Caco-2 (cell line): ENCODE measurements around the gene MC1R. TPM values are rescaled to one million over a fixed set of nuclear protein-coding genes. Genes with fewer than 3 reads are reported as not detected.

Experiments
- BruUV-seq: library from RNA; stranded (reverse); fragments of 400-500 nt; replicated peaks from 2 replicates; lab custom pipeline; 2021; lab: Mats Ljungman, UMichigan
- CTCF ChIA-PET: fragments of 300-600 bp; sonication (Branson Sonifier 250); formaldehyde crosslinking; loops from one replicate; lab custom pipeline; 2022; ENCODE audit warnings: antibody characterized with exemption; lab: Charles Lee
- POLR2A ChIA-PET: fragments of 300-600 bp; sonication (Branson Sonifier 250); formaldehyde crosslinking; loops from one replicate; lab custom pipeline; 2022; ENCODE audit warnings: antibody characterized with exemption; lab: Charles Lee
- DNase-seq, 2 experiments: peaks; one replicate each; pipeline versions ENCODE4 v3.0.0 to v3.0.0-alpha.2; 2020 to 2022
- H3K27me3 ChIP-seq: replicated peaks from 2 replicates; pipeline ENCODE4 v1.6.0; 2011; ENCODE audit warnings: low read length; ENCODE audit not compliant: control insufficient read depth, insufficient read depth
- H3K36me3 ChIP-seq: 2 replicates; pipeline ENCODE4 v1.5.1; 2011; ENCODE audit warnings: low read length; ENCODE audit not compliant: control insufficient read depth, insufficient read depth
- H3K4me1 ChIP-seq: fragments of 250-450 bp; sonication (Bioruptor Pico); 2 replicates; pipeline ENCODE4 v1.5.1; 2020; ENCODE audit warnings: mild to moderate bottlenecking
- H3K4me3 ChIP-seq: 2 replicates; pipeline ENCODE4 v1.5.1; 2011; ENCODE audit warnings: low read depth, mild to moderate bottlenecking, control low read depth, low read length
- H3K9me3 ChIP-seq: fragments of 250-450 bp; sonication (Bioruptor Pico); 2 replicates; pipeline ENCODE4 v1.5.1; 2020; ENCODE audit warnings: mild to moderate bottlenecking, moderate library complexity
- H3K27ac Mint-ChIP-seq: one replicate; pipeline ENCODE4 v1.8.0; 2022; ENCODE audit warnings: mixed read lengths; ENCODE audit not compliant: unreplicated experiment
- H3K27me3 Mint-ChIP-seq: one replicate; pipeline ENCODE4 v1.8.0; 2022; ENCODE audit warnings: mixed read lengths; ENCODE audit not compliant: insufficient read depth, unreplicated experiment
- H3K36me3 Mint-ChIP-seq: one replicate; pipeline ENCODE4 v1.8.0; 2022; ENCODE audit warnings: mild to moderate bottlenecking, mixed read lengths; ENCODE audit not compliant: insufficient read depth, unreplicated experiment
- H3K4me1 Mint-ChIP-seq: one replicate; pipeline ENCODE4 v1.8.0; 2022; ENCODE audit warnings: low read depth, mixed read lengths; ENCODE audit not compliant: unreplicated experiment
- H3K4me3 Mint-ChIP-seq: one replicate; pipeline ENCODE4 v1.8.0; 2022; ENCODE audit warnings: mild to moderate bottlenecking, moderate library complexity, mixed read lengths; ENCODE audit not compliant: unreplicated experiment
- H3K9me3 Mint-ChIP-seq: one replicate; pipeline ENCODE4 v1.8.0; 2022; ENCODE audit warnings: mixed read lengths; ENCODE audit not compliant: unreplicated experiment
- CTCF ChIP-seq, 2 experiments: fragments of 200-600 bp in 1 of 2; IDR thresholded peaks; 1 replicate in 1 of 2; 2 replicates in 1 of 2; pipeline versions ENCODE4 v1.5.1 to v1.8.0; 2011 to 2022; ENCODE audit warnings: antibody characterized with exemption in 1 of 2, control low read depth in 1 of 2, inconsistent platforms in 1 of 2, low read depth in 1 of 2, low read length in 1 of 2, mild to moderate bottlenecking in 1 of 2, moderate library complexity in 1 of 2; ENCODE audit not compliant: insufficient read depth in 1 of 2, severe bottlenecking in 1 of 2, unreplicated experiment in 1 of 2
- intact Hi-C: fragments of 100-400 bp; cut with micrococcal nuclease; formaldehyde crosslinking; loops from one replicate; pipeline ENCODE4 v1.10.0; 2022; ENCODE audit not compliant: unreplicated experiment
- total RNA-seq: library from RNA; stranded (reverse); gene quantifications from 2 replicates; pipeline ENCODE4 v1.2.3, GENCODE V29; 2022

The MC1R gene
- total RNA-seq, 1 experiment from 2014 or later = 6.5 TPM

DNA sequence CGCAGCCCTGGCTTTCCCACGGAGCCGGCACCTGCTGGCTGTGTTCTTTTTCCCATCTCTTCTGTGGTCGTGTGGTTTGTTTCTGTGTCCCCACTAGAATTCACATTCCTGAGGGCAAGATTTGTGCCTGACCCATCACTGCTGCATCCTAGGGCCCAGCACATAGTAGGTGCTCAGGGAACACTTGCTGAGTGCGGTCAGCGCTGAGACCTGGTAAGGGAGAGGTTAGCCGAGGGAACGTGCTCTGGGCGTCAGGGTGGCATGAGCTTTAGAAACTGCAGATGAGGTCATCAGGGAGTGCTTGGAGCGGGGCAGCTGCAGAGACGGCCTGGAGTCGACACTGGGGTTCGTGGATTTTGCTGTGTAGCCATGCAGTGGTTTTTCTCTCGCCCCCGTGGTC is 35.8 kb downstream of the MC1R start:
- Mint-ChIP-seq H3K27ac (no peak overlapping the region), H3K4me3 (no peak overlapping the region), H3K27me3 (no peaks in the 10 kb centered on the region), H3K36me3 (peaks cover 52% of the 10 kb centered on the region), H3K9me3 (no peaks in the 10 kb centered on the region), H3K4me1 (no peaks in the 10 kb centered on the region)
- DNase-seq = no peak
- intact Hi-C loops = no loop called here
- TF ChIP-seq CTCF (IDR thresholded peaks at IDR 0.05; ENCODE audit: insufficient read depth in 1 of 2, low read depth in 1 of 2, low read length in 1 of 2, severe bottlenecking in 1 of 2, unreplicated experiment in 1 of 2) = no peak
- Histone ChIP-seq H3K9me3 (no peaks in the 10 kb centered on the region), H3K4me3 (no peak overlapping the region), H3K27me3 (no peaks in the 10 kb centered on the region), H3K36me3 (peaks cover 3% of the 10 kb centered on the region; the same call in 1 of the 2 replicates), H3K4me1 (peaks cover 3% of the 10 kb centered on the region; the same call in 1 of the 2 replicates)
- BruUV-seq = no TSS peak
- CTCF ChIA-PET = no interaction called here
- POLR2A ChIA-PET = interaction anchor here (0.9 kb wide), 1 partner anchor 81 kb away, joined by 3 read pairs; the partner anchor contains the start of gene TCF25

DNA sequence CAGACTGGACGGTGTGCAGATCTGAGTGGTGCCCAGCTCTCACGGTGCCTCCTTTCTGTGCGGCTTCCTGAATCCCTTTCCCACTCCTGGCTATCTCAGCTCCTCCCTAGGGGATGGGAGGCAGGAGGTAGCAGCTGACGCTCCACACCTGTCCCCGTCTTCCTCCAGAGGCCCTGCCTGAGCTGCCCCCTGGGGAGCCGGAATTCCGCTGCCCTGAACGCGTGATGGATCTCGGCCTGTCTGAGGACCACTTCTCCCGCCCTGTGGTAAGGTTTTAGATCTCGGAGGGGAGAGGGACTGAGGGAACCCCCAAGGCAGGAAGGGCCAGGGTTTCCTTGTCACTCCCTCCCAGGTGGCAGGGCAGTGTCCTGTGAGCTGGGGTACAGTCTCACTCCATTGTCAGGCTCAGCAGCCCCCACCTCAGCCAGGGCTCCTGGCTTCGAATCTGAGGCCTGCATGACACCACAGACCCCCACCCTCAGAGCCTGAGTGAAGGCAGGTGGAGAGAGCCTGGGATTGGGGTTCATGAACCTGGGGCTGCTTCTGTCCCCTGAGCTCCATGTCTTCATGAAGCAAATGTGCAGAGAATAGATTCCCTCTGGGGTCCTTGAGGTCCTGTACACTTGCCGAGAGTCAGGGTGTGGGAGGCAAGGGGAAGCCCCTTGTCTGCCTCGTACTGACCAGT is 36.5 kb downstream of the MC1R start:
- no TSS peak for BruUV-seq
- CTCF ChIA-PET = no interaction called here
- peaks cover 52% of the 10 kb centered on the region for H3K36me3 Mint-ChIP-seq
- DNase-seq = no peak
- H3K4me1 Mint-ChIP-seq = no peaks in the 10 kb centered on the region
- Histone ChIP-seq H3K9me3 (no peaks in the 10 kb centered on the region), H3K4me1 (no peaks in the 10 kb centered on the region), H3K36me3 (peaks cover 1% of the 10 kb centered on the region; the same call in 1 of the 2 replicates), H3K27me3 (no peaks in the 10 kb centered on the region), H3K4me3 (no peak overlapping the region)
- intact Hi-C loops = no loop called here
- POLR2A ChIA-PET = no interaction called here
- H3K27me3 Mint-ChIP-seq = no peaks in the 10 kb centered on the region
- no peak overlapping the region for H3K4me3 Mint-ChIP-seq
- no peak overlapping the region for H3K27ac Mint-ChIP-seq
- no peaks in the 10 kb centered on the region for H3K9me3 Mint-ChIP-seq
- TF ChIP-seq CTCF (IDR thresholded peaks at IDR 0.05; ENCODE audit: insufficient read depth in 1 of 2, low read depth in 1 of 2, low read length in 1 of 2, severe bottlenecking in 1 of 2, unreplicated experiment in 1 of 2) = no peak

DNA sequence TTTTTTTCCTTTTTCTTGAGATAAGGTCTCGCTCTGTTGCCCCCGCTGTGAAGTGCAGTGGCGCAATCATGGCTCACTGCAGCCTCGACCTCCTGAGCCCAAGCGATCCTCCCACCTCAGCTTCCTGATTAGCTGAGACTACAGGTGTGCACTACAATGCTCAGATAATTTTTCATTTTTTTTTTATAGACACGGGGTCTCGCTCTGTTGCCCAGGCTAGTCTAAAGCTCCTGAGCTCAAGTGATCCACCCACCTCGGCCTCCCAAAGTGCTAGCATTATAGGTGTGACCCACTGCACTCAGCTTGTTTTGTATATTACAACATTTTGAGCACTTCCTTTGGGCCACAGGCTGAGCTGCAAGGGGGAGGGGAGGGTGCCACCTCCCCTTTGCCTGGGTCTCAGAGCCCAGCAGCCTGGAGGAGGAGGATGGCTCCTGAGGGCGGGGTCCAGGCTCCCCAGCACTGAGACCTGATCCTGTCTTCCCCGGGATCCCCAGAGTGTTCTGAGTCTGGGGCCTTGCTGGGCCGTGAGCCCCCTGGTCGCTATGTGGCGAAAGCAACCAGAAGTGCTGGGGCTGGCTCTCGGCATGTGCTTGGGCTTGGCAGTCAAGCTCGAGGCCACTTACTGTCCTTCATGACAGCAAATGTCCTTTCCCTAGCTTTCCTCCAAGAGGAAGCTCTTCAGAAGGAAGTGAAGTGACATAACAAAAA is 38.0 kb downstream of the MC1R start:
- ChIA-PET POLR2A (interaction anchor here (0.6 kb wide), 1 partner anchor 510 kb away, joined by 3 read pairs; no protein-coding TSS in a partner anchor), CTCF (no interaction called here)
- no peaks in the 10 kb centered on the region for H3K9me3 ChIP-seq
- Mint-ChIP-seq H3K36me3 (peaks cover 52% of the 10 kb centered on the region), H3K4me3 (no peak overlapping the region), H3K4me1 (no peaks in the 10 kb centered on the region), H3K9me3 (no peaks in the 10 kb centered on the region), H3K27ac (no peak overlapping the region), H3K27me3 (no peaks in the 10 kb centered on the region)
- no TSS peak for BruUV-seq
- intact Hi-C loops = no loop called here
- H3K4me1 ChIP-seq = no peaks in the 10 kb centered on the region
- no peak for DNase-seq
- H3K4me3 ChIP-seq = no peak overlapping the region
- TF ChIP-seq CTCF (IDR thresholded peaks at IDR 0.05; ENCODE audit: insufficient read depth in 1 of 2, low read depth in 1 of 2, low read length in 1 of 2, severe bottlenecking in 1 of 2, unreplicated experiment in 1 of 2) = no peak
- H3K36me3 ChIP-seq = peaks cover 4% of the 10 kb centered on the region
- no peaks in the 10 kb centered on the region for H3K27me3 ChIP-seq
